ENCODE measurements around the gene CDHR2.

Gene CDHR2

GRCh38 chr5:176583076-176583475, 33.9 kb downstream of the CDHR2 start:
- Histone ChIP-seq H3K27ac (ENCODE audit: extremely low read depth, low read depth, low read length) (no peak overlapping the region), H3K4me3 (ENCODE audit: low read depth, low read length) (no peak overlapping the region), H3K36me3 (ENCODE audit: control insufficient read depth in 2 of 2, insufficient read depth in 1 of 2, low read length in 2 of 2) (no peaks in the 10 kb centered on the region), H3K9me3 (ENCODE audit: control insufficient read depth, insufficient read depth, low read depth, low read length) (no peaks in the 10 kb centered on the region), H3K4me1 (ENCODE audit: control insufficient read depth, insufficient read depth, low read length) (no peaks in the 10 kb centered on the region)
- TF ChIP-seq ATF2 (tag by site-specific recombination; IDR thresholded peaks at IDR 0.05; ENCODE audit: low read depth), result peak; percentile 77
- no peak for TF ChIP-seq ZNF658 (tag by site-specific recombination; IDR thresholded peaks at IDR 0.05)
- CTCF ChIA-PET, result interaction anchor here (0.6 to 1.2 kb wide), 3 partner anchors 9 to 253 kb away, joined by 3 to 9 read pairs (median 3); partner anchors contain the start of gene EIF4E1B
- POLR2A ChIA-PET, result no interaction called here

- Histone ChIP-seq H3K9me3 (ENCODE audit: control insufficient read depth, insufficient read depth, low read depth, low read length) (no peaks in the 10 kb centered on the region), H3K4me1 (ENCODE audit: control insufficient read depth, insufficient read depth, low read length) (no peaks in the 10 kb centered on the region), H3K4me3 (ENCODE audit: low read depth, low read length) (no peak overlapping the region), H3K36me3 (ENCODE audit: control insufficient read depth in 2 of 2, insufficient read depth in 1 of 2, low read length in 2 of 2) (no peaks in the 10 kb centered on the region), H3K27ac (ENCODE audit: extremely low read depth, low read depth, low read length) (no peak overlapping the region)
- CTCF ChIA-PET, result interaction anchor here (1.5 to 2.7 kb wide), 3 partner anchors 8 to 73 kb away, joined by 4 to 12 read pairs (median 6); no protein-coding TSS in a partner anchor
- TF ChIP-seq GFI1B (tag by site-specific recombination; IDR thresholded peaks at IDR 0.05) (no peak), ELK4 (IDR thresholded peaks at IDR 0.05; ENCODE audit: borderline replicate concordance, low read depth, low read length) (no peak)
- POLR2A ChIA-PET, result no interaction called here
These were observed 38.3 kb downstream of the CDHR2 start for GRCh38 chr5:176587398-176587797.

GRCh38 chr5:176588297-176588696, 39.2 kb downstream of the CDHR2 start:
- Histone ChIP-seq H3K36me3 (ENCODE audit: control insufficient read depth in 2 of 2, insufficient read depth in 1 of 2, low read length in 2 of 2) (no peaks in the 10 kb centered on the region), H3K4me1 (ENCODE audit: control insufficient read depth, insufficient read depth, low read length) (no peaks in the 10 kb centered on the region), H3K4me3 (ENCODE audit: low read depth, low read length) (no peak overlapping the region), H3K27ac (ENCODE audit: extremely low read depth, low read depth, low read length) (no peak overlapping the region), H3K9me3 (ENCODE audit: control insufficient read depth, insufficient read depth, low read depth, low read length) (no peaks in the 10 kb centered on the region)
- ChIA-PET CTCF (interaction anchor here (1.5 to 1.9 kb wide), 2 partner anchors 9 to 72 kb away, joined by 4 to 6 read pairs; no protein-coding TSS in a partner anchor), POLR2A (no interaction called here)
- no peak for TF ChIP-seq ZNF544 (tag by site-specific recombination; IDR thresholded peaks at IDR 0.05)
- TF ChIP-seq IKZF3 (tag by site-specific recombination; IDR thresholded peaks at IDR 0.05), result no peak
- TF ChIP-seq ZNF658 (tag by site-specific recombination; IDR thresholded peaks at IDR 0.05), result no peak; the same call in 1 of the 2 replicates
- TF ChIP-seq PRDM10 (tag by site-specific recombination; IDR thresholded peaks at IDR 0.05), result no peak
- TF ChIP-seq ZNF433 (tag by site-specific recombination; IDR thresholded peaks at IDR 0.05; ENCODE audit: low read depth), result no peak
- no peak for TF ChIP-seq ZNF16 (tag by site-specific recombination; IDR thresholded peaks at IDR 0.05; ENCODE audit: low read depth)
- no peak for TF ChIP-seq ZNF518A (tag by site-specific recombination; conservative IDR thresholded peaks at IDR 0.05; ENCODE audit: low read depth)
- TF ChIP-seq ZNF394 (tag by site-specific recombination; IDR thresholded peaks at IDR 0.05; ENCODE audit: borderline replicate concordance), result no peak
- TF ChIP-seq ZSCAN4 (tag by site-specific recombination; IDR thresholded peaks at IDR 0.05), result peak; percentile 98
- no peak for TF ChIP-seq ZNF223 (tag by site-specific recombination; IDR thresholded peaks at IDR 0.05)
- no peak for TF ChIP-seq ZNF558 (tag by site-specific recombination; IDR thresholded peaks at IDR 0.05)
- no peak for TF ChIP-seq ZBTB17 (tag by site-specific recombination; IDR thresholded peaks at IDR 0.05)
- peak; percentile 52; the same call in 1 of the 2 replicates for TF ChIP-seq ZNF248 (tag by site-specific recombination; IDR thresholded peaks at IDR 0.05)
- 0 out of 2 replicates have a peak, but pooled peaks have one; percentile 11 for TF ChIP-seq KLF1 (tag by site-specific recombination; IDR thresholded peaks at IDR 0.05)
